DMS79 (cell line): ENCODE results near the gene STAG1.

ENCODE experiments used
- DNase-seq: peaks from one replicate; lab custom pipeline; 2025; lab: John Stamatoyannopoulos, UW

STAG1 gene

GRCh38 chr3:136327671-136328070 lies 424.5 kb downstream of the STAG1 start:
- DNase-seq = no peak

DNA sequence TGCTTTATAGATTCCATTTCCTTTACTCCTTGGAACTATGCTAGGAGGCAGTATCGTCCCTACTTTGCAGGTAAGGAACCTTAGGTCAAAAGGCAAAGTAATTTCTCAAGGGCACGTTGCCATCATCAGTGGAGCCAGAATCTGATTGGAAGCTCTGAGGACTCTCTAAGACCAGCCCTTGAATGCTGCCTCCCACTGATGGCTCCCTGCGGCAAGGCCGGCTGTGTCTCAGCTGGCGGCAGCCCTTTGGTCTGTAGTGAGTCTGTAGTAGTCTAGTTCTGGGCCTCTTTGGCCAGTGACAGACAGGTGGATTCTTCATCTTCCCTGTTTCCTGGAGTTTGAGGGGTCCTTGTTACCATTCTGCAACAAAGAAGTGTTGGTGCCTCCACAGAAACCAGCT lies 425.9 kb downstream of the STAG1 start:
- no peak for DNase-seq

GRCh38 chr3:136311968-136312367 lies 440.2 kb downstream of the STAG1 start:
- no peak for DNase-seq

GRCh38 chr3:136311261-136311660 lies 440.9 kb downstream of the STAG1 start:
- no peak for DNase-seq

- DNase-seq = no peak
These were observed 446.3 kb downstream of the STAG1 start for GRCh38 chr3:136305879-136306278.

- DNase-seq = no peak
These were observed 451.7 kb downstream of the STAG1 start for GRCh38 chr3:136300444-136300843.

DNA sequence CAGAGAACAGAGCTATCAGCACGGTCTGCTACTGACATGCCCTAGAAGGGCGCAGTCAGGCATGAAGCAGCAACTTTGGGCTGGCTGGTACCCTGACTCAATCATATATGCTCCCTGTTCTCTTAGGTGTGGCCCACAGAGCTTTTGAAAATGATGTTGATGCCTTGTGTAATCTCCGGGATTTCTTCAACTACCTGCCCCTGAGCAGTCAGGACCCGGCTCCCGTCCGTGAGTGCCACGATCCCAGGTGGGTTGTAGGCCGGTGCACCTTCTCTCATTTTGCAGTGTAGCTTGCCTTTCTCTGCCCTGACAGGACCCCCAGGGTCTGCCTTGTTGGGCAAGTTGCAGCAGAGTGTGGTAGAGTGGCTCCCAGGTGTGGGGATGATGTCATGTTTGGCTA lies 454.4 kb downstream of the STAG1 start:
- DNase-seq = no peak

GRCh38 chr3:136296960-136297359 lies 455.2 kb downstream of the STAG1 start:
- DNase-seq = no peak

DNA sequence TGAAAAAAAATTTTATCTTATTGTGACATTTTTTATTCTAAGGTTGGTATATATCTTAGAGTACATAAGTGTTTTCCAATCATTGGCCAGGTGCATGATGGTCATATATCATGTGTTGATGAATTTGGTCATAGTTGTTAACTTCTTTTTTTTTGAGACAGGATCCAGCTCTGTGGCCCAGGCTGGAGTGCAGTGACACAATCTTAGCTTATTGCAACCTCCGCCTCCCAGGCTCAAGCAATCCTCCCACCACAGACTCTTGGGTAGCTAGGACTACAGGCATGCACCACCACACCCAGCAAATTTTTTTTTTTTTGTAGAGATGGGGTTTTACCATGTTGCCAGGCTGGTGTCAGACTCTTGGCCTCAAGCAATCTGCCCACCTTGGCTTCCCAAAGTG lies 458.0 kb downstream of the STAG1 start:
- DNase-seq = no peak

DNA sequence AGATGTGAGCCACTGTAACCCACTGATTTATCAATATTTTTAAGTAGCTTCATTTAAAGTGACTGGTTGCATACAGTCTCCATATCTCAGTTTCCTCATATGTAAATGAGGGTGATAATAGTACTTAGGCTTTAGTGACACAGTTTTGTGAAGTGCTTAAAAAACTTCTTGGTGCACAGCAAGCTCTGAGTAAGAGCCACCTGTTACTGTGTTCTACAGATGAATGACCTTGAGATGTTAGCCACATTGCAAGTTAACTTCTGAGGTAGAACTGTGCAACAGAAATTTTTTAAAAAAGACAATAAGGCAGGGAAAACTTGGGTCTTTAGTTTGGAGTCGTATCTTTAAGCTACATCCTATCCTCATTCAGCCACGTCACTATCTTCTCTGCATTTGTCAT lies 458.9 kb downstream of the STAG1 start:
- no peak for DNase-seq

DNA sequence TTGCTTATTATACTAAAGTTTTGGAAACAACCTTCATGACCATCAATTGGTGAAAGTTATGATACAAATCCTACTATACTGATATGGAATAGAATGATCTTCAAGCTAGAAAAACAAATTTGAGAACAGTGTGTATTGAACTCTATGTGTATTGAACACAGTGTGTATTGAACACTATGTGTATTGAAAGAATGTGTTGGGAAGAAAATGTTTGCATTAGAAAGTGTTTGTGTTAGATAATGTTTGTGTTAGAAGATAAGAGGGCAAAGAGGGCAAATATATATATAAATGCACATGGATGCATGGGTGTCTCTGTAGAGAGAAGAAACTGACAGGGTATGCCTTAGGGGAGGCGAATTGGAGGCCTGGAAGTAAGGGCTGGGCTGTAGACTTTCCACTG lies 459.7 kb downstream of the STAG1 start:
- no peak for DNase-seq

DNA sequence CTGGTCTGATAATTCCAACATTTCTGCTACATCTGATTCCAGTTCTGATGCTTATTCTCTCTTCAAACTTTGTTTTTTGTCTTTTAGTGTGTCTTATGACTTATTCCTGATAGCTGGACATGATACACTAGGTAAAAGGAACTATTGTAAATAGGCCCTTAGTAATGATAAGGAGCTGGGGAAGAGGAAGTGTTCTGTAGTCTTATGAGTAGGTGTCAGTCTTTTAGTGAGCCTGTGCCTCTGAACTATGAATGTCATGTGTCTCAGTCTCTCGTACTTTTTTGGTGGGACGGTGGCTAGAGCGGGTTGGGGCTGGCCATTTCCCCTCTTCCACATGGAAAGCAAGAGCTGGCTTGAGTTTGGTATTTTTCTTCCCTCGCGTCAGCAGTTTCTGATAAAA lies 460.9 kb downstream of the STAG1 start:
- DNase-seq = no peak
